HL-60/S4 (cell line): ENCODE results near the gene PAIP2B.
"Not testable (repeated sequence)": the region's sequence is repeated elsewhere in the genome, so short reads cannot be mapped to it uniquely, and the experiment has no call there.

ENCODE experiments used
- in situ Hi-C: fragments of 300-500 bp; cut with MboI; formaldehyde crosslinking; loops from 2 replicates; pipeline ENCODE4 v1.14.3; 2022; ENCODE audit warnings: low sequenced_read_pairs

The PAIP2B gene, protein sequence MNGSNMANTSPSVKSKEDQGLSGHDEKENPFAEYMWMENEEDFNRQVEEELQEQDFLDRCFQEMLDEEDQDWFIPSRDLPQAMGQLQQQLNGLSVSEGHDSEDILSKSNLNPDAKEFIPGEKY

DNA sequence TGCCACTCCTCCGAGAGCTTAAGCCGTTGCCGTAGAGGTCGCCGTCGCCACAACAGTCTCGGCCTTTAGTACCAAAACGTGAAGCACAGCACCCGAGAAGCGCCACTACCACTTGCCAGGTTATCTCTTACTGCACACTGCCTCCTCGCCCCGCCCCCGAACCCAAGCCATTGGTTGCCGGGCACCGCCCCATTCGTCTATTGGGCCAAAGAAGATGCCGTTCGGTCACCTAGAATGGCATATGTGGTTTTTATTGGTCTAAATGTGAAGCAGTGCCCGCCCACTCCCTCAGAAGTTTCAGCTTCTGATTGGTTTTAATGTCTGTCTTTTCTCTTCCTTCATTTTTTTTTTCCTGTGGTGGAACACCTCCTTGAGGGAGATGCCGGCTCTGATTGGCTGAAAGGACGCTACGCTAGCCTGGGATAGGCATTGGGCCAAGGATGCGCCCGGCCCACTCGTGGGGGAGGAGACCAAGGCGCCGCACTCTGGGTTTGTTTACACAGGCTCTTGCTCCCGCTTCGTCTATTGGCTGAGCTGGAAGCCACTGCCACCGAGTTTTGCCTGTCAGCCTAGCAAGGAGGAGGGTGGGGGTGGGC lies at the start of gene PAIP2B:
Gene PAIP2B (minus strand): TSS at position 139 of the 596 bp plus-strand sequence. CDS start 24,514 bp downstream, outside the sequence.
- in situ Hi-C loops: no loop called here

DNA sequence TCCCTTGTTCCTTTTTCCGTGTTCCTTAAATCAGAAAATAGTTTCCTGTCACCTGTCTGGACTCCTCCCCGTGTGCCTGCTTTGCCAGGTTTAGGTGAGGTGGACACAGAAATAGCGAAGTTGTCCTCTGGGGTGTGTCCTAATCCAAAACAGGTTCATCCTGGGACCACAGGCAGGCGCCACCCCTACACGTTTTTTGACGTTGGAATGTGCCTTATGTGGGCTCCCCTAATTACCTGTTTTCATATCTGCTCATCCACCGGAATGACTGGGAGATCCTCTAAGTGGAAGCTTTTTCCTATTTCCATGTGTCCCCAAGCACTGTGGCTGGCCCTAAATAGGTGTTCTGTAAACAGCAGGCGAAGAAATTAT lies 49.0 kb upstream of the PAIP2B start:
- in situ Hi-C loops: no loop called here

DNA sequence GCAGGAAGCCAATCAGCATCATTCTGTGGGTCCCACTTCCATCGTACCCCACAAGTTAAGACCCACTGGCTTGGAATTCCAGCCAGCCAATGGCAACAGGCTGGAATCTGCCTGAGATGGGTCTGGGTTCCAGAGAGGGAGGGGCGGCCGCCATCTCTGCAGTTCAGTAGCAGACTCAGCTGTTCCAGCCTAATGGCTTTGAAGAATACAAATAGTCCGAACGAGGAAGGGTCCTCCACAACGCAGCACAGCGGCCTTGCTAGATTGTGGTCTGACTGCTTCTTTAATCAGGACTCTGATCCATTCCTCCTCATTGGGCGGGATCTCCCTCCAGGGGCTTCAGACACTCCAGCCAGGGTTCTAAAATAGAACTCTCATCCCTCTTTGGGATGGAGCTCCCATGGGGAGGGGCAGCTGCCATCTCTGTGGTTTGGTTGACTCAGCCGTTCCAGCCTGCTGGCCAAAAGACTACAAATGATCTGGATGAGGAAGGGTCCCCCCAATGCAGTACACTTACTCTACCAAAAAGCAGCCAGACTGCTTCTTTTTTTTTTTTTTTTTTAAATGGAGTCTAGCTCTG lies 42.7 kb upstream of the PAIP2B start:
- in situ Hi-C loops: no loop called here

DNA sequence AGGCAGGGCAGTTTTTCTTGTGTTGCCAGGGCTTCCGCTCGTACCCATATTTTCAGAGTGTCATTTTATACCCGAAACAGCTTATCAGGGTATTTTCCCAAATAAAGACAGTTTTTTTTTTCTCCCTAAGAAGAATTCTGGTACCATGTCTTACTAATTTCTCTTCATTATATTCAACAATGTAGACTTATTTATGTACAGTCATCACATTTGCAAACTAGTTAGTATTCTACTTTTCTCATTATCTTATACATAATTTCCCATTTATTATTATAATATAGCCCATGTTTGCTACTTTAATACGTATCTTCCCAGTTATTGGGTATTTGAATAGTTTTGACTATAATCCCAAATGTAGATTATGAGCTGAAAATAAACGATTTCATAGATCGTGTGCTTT lies 36.5 kb upstream of the PAIP2B start:
- in situ Hi-C loops: no loop called here

DNA sequence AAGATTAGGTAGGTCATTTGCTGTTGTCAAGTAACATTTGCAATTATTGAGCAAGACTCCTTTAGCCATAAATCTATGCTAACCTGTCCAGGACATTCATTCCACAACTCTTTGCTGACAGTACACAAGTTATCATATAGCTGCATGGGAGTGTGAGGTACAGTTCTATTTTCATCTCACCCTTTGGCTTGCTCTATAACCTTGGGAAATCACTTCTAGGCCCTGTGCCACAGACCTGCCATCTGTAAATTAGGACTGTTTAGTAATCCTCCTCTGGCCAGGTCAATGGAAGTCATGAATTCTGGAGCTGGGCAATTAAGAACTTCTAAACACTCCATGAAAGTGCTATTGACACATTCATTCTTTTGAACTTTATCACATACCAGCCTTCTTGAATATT lies 34.6 kb upstream of the PAIP2B start:
- in situ Hi-C loops: no loop called here

DNA sequence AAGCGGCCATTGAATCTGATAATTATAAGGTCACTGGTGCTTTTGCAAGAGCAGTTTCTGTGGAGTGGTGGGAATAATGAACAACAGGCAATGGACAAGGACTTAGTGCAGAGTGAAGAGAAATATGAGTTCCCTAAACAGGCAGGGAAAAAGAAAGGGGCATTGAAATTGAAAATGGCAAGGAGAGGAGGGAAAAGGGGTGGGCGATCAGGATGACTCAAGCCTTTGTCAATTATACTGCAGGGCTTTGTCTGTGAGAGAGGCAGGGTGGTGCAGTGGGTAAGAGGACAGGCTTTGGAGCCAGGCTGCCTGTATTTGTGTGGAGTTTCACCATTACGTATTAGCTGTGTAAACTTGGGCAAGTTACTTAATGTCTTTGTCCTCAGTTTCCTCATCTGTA lies 29.5 kb upstream of the PAIP2B start:
- in situ Hi-C loops: no loop called here

DNA sequence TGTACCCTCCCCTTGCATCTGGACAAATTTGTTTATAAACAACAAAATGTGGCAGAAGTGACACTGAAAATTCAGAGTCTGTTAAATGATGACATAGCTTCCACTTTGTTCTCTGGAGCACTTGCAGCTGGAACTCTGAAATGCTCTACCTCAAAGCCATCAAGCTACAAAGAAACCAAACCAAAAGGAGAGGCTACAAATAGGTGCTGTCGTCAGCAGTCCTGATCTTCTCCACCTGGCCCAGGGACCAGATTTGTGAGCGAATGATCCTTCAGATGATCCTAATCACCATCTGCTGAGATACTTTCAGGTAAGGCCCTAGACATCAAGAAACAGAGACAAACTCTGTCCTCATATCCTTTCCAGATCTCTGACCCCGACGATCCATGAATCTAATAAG lies 27.9 kb upstream of the PAIP2B start:
- in situ Hi-C loops: no loop called here

DNA sequence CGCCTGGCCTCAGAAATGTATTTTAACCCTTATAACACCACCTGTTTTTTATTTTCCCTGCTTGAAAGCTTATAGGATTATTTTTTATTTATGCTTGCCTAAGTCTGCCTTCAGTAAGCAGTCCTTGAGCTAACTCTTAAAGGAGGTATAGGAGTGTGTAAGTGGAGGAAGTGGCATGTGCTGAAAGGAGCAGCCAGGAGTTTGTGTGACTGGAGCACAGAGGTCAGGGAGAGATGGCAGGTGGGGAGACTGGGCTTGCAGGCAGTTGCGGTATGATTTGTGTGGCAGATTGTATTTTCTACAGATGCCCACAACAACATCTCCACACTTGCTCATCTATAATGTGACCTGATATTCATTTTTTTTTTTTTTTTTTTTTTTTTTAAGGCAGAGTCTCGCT lies 27.2 kb upstream of the PAIP2B start:
- in situ Hi-C loops: no loop called here

DNA sequence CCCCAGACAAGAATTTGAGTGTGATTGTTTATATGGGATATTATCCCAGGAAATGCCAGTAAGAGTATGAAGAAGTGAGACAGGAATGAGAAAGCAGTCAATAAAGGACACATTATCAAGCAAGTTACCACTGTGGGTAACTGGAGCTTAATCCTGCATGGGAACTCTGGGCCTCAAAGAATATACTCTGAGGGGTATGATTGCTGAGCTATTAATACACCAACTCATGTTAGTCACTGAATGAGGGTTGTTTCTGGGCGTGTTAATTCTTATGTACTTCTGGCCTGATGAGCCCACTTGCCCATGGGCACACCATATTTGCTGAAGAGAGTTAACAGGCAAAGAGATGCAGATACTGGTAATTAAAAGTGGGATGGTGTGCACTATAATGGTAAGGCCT lies 26.6 kb upstream of the PAIP2B start:
- in situ Hi-C loops: no loop called here

DNA sequence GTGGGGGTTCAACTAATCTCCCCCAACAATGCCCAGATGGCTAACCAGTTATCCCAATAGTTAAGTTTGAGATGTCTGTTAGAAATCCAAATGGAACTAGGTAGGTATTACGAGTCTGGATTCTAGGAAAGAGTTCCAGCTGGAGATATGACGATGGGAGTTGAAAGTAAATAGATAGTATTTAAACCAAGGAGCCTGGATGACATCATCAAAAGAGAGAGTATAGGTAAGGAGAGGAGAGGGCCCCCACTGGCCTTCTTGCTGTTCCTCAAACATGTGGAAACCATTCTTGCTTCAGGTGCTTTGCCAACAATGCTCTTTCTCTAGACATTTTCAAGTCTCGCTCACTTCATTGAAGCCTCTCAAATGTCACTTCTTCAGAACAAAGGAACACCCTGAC lies 26.0 kb upstream of the PAIP2B start:
- in situ Hi-C loops: no loop called here

DNA sequence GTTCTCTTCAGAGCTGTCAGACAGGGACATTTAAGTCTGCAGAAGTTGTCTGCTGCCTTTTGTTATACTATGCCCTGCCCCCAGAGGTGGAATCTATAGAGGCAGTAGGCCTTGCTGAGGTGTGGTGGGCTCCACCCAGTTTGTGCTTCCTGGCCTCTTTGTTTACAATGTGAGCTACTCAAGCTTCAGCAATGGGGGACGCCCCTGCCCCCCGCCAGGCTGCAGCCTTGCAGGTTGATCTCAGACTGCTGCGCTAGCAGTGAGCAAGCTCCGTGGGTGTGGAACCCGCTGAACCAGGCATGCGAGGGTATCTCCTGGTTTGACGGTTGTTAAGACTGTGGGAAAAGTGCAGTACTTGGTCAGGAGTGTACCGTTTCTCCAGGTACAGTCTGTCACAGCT lies 24.0 kb upstream of the PAIP2B start:
- in situ Hi-C loops: no loop called here

DNA sequence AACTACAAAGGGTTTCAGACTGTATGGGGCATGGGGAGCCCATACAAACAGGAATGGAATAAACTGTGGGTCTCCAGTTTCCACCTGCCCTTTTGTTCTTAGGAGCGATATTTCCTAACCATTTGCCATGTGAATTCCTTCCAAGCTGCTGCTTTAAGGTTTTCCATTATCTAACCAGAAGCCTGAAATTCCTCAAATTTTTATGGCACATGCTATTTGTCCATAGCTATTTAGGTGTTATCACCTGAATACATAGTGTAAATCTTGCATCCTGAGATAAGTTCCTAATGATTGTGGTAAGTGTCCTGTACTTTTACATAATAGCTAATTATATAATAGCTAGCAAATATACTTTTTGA lies 17.4 kb upstream of the PAIP2B start:
- in situ Hi-C loops: no loop called here

DNA sequence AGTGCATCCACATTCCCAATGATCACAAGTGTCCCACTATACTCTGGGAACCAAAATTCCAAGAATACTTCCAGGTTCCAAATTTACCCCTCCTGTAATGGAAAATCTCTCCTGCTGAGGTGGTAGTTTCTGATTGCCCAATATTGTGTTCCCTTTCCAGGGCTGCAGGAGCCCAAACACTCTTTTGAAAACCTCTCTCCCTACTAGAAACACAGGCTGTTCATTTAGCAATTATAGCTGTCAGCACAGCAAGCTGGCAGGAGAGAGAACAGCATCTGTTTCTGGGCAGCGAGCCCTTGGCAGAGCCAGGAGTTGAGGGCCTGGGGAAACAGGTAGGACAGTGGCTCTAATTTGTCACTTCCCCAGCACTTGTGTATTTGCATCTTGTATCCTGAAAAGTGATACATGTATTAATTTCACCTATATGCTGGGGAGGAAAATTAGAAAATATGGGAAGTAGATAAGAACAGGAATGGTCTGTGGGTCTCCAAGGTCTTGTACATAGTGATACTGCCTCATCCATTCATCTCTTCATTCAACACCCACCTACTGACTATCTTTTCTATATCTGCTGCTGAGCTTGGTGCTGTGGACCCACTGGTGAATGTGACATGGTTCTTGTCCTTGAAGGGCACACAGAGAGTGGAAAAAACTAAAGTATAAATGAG lies 16.9 kb upstream of the PAIP2B start:
- in situ Hi-C loops: no loop called here

DNA sequence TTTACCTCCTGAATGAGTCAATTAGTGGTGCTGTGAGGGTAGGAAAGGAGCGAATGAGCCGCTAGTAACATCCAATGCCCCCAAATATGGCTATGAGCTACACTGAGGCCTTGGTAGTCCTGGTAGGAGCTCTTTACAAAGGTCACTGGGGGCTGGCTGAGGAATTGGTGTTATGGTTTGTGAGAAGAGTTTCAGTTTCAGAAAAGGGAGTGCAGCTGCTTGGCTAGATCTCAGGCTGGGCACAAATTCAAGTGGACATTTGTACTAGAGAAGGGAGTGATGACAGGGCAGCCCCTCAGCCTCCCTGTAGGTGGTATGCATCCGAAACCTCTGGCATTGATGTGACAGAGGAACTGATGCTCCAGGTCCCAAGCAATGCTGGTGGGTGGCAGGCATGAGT lies 13.9 kb upstream of the PAIP2B start:
- in situ Hi-C loops: no loop called here

DNA sequence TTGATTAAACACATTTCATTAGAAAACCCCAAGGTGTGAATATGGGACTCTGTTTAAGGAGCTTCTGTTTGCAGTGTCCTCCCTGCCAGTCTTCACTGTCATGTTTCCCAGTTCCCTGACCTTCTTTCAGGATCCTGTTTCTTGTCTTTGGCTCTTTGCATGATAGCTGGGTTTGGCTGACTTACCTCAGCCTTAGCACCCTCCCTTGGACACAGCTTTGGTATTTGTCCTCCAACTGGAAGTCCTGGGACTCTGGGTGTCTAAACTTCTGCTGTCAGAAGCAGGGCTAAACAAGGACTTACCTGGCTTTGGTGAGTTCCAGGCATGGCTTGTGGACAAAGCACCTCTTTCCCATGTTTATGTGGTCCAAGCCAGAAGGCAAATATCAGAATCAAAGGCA lies 11.2 kb upstream of the PAIP2B start:
- in situ Hi-C loops: no loop called here

DNA sequence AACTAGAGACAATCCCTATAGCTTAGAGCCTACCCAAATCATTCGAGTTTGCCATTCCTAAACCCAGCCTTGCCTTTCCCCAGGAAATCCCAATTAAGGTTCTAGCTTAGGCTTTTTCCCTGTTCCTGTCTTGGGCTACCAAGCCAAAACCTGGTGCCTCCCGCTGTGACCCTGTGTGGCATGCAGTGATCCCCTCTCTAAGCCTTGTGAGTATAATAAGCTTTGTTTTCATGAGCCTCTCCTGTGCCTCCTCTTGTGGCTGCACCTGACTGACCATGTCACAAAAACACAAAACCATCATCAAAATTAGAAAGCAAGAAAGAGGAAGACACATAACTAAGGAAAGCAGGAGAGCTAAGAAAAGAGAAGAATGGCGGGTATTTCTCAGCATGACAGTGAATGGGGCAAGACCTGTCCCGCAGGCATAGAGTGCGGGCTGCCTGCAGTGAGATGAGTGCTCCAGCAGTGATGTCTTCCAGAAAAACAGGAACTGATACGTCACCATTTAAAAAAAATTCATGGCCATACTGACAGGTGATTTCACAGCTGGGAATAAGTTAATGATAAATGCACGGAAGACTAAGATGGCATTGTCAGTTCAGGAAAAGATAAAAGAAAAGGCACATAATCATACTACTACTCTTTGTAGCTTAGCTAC lies 9.2 kb upstream of the PAIP2B start:
- in situ Hi-C loops: no loop called here

DNA sequence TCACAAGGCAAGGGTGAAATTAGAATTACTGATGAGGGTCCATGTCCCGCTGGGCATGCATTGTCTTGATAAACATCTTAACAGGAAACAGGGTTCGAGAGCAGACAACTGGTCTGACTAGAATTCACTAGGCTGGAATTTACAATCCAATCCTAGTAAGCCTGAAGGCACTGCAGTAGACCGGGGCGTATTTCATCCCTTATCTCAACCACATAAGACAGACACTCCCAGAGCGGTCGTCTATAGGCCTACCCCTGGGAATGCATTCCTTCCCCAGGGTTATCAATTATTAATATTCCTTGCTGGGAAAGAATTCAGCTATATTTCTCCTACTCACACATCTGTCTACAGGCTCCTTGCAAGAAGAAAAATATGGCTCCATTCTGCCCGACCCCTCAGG lies 6.2 kb upstream of the PAIP2B start:
- in situ Hi-C loops: not testable (repeated sequence)

DNA sequence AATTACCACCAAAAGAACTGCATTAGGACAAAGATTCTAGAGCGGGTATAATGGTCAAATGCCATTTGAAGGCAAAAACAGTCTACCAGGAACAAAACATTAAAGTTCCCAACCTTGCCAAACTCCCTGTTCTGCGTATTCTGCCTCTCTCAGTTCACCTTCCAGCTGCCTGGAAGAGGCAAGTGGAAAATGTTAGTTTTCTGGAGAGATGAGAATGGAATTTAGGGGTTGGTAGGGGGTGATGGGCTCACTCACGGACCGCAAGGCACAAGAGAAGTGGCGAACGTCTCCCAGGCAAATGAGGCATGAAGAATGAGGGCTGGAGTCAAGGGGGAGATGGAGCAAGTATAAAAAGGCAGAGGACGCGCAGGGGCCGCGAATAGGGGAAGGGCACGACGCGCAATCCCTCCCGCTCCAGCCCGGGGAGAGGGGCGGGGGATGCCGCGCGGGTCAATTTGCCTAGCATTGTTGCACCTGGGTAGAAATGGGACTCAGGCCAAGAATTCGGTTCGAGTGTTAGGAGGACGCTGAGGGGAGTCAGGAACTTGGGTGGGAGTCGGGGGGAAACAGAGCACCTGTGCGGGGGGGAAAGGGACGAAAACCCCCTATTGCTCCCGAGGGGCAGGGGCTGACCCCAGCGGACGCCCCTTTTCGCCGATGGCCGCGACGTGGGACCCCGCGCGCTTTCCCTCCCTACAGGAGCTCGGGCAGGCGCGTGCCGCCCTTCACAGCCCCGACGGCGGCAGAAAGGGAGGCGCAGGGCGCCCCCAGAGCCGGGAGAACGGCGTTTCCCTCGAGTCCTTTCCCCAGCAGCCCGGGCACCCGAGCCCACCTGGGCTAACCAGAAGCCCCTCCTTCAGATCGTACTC lies 573 bp downstream of the PAIP2B start:
- in situ Hi-C loops: no loop called here

DNA sequence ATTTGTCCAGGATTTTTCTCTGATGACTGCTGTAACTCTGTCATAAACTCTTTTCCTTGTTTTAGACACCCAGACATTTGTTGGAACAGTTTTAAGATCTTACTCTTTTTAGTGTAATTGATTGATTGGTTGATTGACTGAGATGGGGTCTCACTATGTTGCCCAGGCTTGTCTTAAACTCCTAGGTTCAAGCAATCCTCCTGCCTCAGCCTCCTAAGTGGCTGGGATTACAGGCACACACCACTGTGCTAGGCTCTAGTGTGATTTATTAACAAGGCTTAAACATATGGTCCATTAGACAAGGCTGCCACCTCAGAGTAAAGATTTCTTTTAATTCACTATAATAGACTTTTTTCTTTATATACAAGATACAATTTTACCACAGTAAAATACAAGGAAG lies 2.0 kb downstream of the PAIP2B start:
- in situ Hi-C loops: no loop called here

DNA sequence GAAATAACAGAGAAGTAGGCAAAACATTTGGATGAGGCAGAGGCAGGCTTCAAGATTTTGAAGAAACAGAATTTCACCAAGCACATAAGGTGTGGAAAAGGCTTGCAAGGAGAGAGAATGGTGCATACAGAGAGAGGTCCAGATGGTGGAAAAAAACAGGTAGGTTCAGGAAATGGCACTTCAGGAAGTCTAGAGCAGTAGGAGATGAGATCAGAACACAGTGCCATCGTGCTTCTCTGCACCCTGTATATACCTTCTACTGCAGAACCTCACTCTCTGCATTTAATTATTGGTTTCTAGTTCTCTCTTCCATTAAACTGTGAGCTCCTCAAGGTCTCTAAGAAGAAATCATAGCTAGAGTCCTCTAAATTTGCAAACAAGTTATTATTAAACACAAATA lies 2.4 kb downstream of the PAIP2B start:
- in situ Hi-C loops: no loop called here

DNA sequence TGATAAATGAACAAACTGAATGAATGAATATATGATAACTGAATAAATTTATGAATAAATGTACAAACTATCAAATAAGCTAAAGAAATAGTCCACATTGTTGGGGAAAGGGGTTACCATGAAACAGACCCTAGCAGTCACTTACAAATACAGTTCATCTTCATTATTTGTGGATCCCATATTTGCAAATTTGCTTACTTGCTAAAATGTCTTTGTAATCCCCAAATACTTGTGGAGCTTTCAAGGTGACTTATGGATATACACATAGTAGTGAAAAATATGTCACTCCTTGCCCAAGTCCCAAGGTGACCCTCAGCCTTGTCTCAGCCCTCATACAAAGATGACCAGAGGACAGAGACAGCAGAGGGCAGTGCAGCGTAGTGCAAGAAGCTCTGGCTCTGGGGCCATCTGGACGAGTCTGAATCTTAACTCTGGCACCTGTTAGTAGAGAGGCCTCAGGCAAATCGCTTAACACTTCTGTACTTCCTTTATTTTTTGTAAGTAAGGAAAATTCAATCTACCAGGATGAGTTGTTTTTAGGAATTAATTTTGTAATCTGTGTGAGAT lies 3.1 kb downstream of the PAIP2B start:
- in situ Hi-C loops: no loop called here
